ENCODE results near the gene CNTROB.

CNTROB gene

DNA sequence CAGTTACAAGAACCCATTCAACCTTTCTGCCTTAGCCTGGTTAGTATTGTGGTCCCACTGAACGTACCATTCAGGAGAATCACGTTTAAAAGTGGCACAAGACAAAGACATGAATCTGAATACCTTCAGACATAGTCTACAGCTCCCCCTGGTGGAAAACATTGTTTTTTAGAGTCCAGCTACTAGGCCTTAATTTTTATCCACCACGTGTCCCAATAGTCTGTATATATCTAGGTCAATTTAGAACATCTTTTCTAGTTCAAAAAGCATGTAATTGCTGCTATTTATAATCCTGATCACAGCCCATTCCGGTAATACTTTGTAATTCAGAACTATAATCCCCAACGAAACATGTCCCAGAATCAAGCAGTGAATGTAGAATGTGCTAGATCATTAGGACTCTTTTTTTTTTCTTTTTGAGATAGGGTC lies 56.8 kb downstream of the CNTROB start:
- DNase-seq: peak; percentile 53

- peak; percentile 75 for DNase-seq
Measured at GRCh38 chr17:7989781-7990655, 58.0 kb downstream of the CNTROB start.

- DNase-seq: no peak
Measured at GRCh38 chr17:7992516-7992915, 60.5 kb downstream of the CNTROB start.

DNA sequence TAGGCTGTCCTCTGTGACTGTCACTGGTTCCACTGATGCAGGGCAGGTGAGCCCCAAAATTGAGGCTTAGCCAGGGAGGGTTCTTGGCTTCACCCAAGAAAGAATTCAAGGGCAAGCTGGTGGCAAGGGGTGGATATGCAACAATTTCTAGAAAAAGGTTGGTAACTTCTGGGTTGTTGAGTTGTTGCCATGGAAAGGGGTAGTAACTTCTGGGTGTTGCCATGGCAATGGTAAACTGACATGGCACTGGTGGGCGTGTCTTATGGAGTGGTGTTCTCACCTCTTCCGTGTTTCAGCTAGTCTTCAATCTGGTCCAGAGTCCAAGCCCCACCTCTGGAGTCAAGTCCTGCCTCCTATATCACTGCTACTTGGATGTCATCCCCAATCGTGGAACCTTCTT lies 60.9 kb downstream of the CNTROB start:
- DNase-seq: no peak

DNA sequence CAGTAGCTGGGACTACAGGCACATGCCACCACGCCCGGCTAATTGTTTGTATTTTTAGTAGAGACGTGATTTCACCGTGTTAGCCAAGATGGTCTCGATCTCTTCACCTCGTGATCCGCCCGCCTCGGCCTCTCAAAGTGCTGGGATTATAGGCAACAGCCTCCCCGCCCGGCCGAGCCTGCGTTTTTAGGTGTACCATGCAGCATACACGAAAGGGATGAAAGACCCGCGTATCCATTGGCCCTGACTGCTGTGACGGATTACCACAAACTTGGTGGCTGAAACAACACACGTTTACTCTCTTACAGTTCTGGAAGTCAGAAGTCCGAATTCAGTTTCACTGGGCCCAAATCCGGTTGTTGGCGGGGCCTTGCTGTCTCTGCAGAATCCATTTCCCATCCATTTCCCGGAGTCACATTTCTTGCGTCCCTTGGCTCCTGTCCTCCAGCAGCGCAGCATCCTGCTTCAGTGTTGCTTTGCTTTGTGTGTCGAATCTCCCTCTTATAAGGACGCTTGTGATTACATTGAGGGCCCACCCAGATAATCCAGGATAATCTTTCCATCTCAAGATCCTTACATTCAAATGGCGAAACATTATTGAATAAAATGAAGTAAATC lies 62.1 kb downstream of the CNTROB start:
- DNase-seq: no peak

- DNase-seq: no peak
Measured at GRCh38 chr17:7995724-7996123, 63.7 kb downstream of the CNTROB start.

DNA sequence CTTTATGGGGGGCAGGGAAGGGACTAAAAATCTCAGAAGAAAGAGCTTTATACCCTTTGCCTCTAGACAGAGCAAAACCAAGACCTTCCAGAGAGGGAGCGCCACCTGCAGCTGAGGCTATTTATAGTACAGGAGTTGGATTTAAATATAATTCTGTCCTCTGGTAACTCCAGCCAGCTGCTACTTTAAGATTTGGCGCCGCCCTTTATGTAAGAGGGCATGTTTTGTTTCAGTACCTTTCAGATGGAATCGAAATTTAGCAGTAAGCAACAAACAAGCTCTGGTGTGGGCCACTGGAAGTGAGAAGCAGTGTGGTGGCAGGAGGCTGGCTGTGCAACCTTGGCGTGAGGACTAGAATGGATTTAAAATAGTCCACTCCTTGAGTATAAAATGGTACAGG lies 65.2 kb downstream of the CNTROB start:
- DNase-seq: no peak

Data from GDM1 (cell line).